ENCODE measurements around the gene SP110.

SP110 gene

DNA sequence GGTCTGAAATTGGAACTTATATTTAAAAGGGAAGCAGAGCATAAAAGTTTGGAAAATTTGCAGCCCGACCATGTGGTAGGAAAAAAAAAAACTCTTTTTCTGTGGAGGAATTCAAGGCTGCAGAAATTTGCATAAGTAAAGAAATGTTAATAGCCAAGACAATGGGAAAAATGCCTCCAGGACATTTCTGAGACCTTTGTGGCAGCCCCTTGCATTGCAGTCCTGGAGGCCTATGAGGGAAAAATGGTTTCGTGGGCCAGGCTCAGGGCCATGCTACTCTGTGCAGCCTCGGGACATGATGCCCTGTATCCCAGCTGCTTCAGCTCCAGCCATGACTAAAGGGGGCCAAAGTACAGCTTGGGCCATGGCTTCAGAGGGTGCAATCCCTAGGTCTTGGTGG lies 79.1 kb downstream of the SP110 start:
- Histone ChIP-seq H3K9ac (ENCODE audit: low read length) (no peak overlapping the region), H3K27me3 (replicated peaks; ENCODE audit: control insufficient read depth, insufficient read depth, low read length) (no peaks in the 10 kb centered on the region), H3K4me3 (ENCODE audit: low read length) (no peak overlapping the region), H3K9me3 (ENCODE audit: control insufficient read depth, low read length) (no peaks in the 10 kb centered on the region), H3K36me3 (ENCODE audit: control insufficient read depth, insufficient read depth, low read length, severe bottlenecking) (no peaks in the 10 kb centered on the region), H3K4me1 (ENCODE audit: control insufficient read depth, insufficient read depth, low read length) (peaks cover 7% of the 10 kb centered on the region)
- no peak for DNase-seq (ENCODE audit: low read depth)

DNA sequence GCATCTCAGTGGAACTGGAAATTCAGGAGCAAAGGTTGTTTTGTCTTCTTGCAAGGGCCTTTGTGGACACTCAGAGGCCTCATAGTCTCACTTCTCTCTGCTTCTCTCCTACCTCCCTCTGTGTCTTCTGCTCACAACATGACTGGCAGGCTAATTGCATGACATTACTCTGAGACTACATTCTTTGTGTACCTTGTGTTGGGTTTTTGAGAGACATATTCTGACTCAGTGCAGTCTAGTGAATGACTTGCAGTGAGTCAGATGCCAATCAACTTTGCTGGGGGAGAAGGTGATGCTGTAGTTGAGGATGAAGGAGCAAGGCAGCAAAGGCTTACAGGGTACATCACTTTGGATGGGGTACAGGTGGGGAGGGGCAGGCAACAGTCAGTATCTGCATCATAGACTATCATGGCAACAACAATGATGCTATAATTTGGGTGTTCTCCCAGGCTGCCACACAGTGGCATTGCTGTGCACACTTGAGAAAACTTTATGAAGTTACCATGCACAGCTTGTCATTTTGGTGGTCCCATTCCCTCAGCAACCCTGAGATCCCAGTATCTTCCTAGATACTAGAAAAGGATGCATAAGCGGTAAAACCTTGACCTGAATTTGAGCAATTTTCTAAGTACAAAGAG lies 81.8 kb downstream of the SP110 start:
- Histone ChIP-seq H3K27me3 (replicated peaks; ENCODE audit: control insufficient read depth, insufficient read depth, low read length) (no peaks in the 10 kb centered on the region), H3K36me3 (ENCODE audit: control insufficient read depth, insufficient read depth, low read length, severe bottlenecking) (no peaks in the 10 kb centered on the region), H3K4me3 (ENCODE audit: low read length) (no peak overlapping the region), H3K4me1 (ENCODE audit: control insufficient read depth, insufficient read depth, low read length) (peaks cover 11% of the 10 kb centered on the region), H3K9ac (ENCODE audit: low read length) (no peak overlapping the region), H3K9me3 (ENCODE audit: control insufficient read depth, low read length) (peaks cover 4% of the 10 kb centered on the region)
- no peak for DNase-seq (ENCODE audit: low read depth)

DNA sequence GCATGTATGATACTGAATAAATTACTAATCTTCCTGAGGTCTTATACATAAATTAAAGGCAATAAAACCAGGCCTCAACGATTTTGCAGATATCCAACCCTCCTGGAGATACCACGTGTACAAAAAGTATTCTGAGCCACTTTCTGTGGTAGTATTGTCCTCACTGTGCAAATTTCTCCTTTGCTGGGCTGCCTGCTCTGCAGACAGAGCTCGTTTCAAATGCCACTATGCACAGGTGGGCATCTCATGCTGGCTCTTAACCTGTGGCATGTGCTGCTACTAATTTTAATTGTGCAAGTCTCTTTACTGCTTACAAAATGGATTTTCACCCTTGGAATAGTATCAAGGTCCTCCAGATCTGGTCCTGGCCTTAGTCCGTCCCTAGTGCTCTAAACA lies 84.7 kb downstream of the SP110 start:
- Histone ChIP-seq H3K36me3 (ENCODE audit: control insufficient read depth, insufficient read depth, low read length, severe bottlenecking) (no peaks in the 10 kb centered on the region), H3K4me3 (ENCODE audit: low read length) (no peak overlapping the region), H3K4me1 (ENCODE audit: control insufficient read depth, insufficient read depth, low read length) (peaks cover 26% of the 10 kb centered on the region), H3K9me3 (ENCODE audit: control insufficient read depth, low read length) (peaks cover 4% of the 10 kb centered on the region), H3K9ac (ENCODE audit: low read length) (no peak overlapping the region), H3K27me3 (replicated peaks; ENCODE audit: control insufficient read depth, insufficient read depth, low read length) (no peaks in the 10 kb centered on the region)
- DNase-seq (ENCODE audit: low read depth), result no peak

DNA sequence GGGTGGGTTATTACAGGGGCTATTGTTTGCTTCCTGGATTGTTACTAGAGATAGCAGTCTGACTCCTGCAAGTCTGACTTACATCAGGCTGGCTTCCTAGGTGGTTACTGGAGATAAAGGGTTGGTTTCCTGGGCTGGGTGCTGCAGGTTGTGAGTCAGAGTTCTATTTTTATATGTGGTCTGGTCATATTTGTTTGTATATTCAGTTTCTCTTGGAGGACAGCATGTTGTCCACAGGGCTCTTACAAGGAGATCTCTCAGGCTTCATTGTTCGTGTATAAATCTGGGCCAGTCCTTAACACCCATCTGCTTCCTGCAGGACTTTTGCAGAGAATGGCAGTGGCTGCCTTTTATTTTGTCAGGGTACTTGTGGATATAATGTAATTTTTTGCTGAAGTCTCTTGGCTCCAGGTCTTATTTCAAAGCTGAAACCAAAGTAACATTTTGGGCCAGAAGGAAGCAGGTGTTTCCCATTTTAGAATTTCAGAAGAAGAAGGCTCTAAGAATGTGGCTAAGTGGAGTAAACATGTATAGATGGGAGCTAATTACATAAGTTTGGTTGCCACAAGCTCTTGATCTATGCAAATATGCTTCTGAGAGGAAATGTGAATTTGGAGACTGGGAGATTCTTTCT lies 85.2 kb downstream of the SP110 start:
- H3K36me3 ChIP-seq (ENCODE audit: control insufficient read depth, insufficient read depth, low read length, severe bottlenecking), result no peaks in the 10 kb centered on the region
- H3K4me3 ChIP-seq (ENCODE audit: low read length), result no peak overlapping the region
- peak; percentile 42 for DNase-seq (ENCODE audit: low read depth)
- no peak overlapping the region for H3K9ac ChIP-seq (ENCODE audit: low read length)
- peaks cover 4% of the 10 kb centered on the region for H3K9me3 ChIP-seq (ENCODE audit: control insufficient read depth, low read length)
- no peaks in the 10 kb centered on the region for H3K27me3 ChIP-seq (replicated peaks; ENCODE audit: control insufficient read depth, insufficient read depth, low read length)
- peaks cover 26% of the 10 kb centered on the region for H3K4me1 ChIP-seq (ENCODE audit: control insufficient read depth, insufficient read depth, low read length)

DNA sequence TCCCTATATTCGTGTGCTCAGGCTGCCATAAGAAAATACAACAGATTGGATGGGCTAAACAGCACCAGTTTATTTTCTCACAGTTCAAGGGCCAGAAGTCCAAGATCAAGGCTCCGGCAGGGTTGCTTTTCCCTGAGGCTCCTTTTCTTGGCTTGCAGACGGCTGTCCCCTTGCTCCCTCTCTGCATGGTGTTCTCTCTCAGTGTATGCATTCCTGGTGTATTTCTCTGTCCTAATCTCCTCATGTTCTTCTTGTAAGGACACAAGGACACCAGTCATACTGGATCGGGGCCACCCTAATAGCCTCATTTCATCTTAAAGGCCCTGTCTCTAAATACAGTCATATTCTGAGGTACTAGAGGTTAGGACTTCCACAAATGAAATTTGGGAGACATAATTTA lies 88.4 kb downstream of the SP110 start:
- no peak for DNase-seq (ENCODE audit: low read depth)
- H3K4me1 ChIP-seq (ENCODE audit: control insufficient read depth, insufficient read depth, low read length), result peaks cover 34% of the 10 kb centered on the region
- no peaks in the 10 kb centered on the region for H3K36me3 ChIP-seq (ENCODE audit: control insufficient read depth, insufficient read depth, low read length, severe bottlenecking)
- peak overlapping the region; percentile 8 for H3K9ac ChIP-seq (ENCODE audit: low read length)
- peak overlapping the region; percentile 14 for H3K4me3 ChIP-seq (ENCODE audit: low read length)
- H3K27me3 ChIP-seq (replicated peaks; ENCODE audit: control insufficient read depth, insufficient read depth, low read length), result no peaks in the 10 kb centered on the region
- peaks cover 4% of the 10 kb centered on the region for H3K9me3 ChIP-seq (ENCODE audit: control insufficient read depth, low read length)

GRCh38 chr2:230130668-230131364 lies 89.0 kb downstream of the SP110 start:
- H3K36me3 ChIP-seq (ENCODE audit: control insufficient read depth, insufficient read depth, low read length, severe bottlenecking), result no peaks in the 10 kb centered on the region
- H3K9me3 ChIP-seq (ENCODE audit: control insufficient read depth, low read length), result peaks cover 4% of the 10 kb centered on the region
- DNase-seq (ENCODE audit: low read depth), result no peak
- H3K27me3 ChIP-seq (replicated peaks; ENCODE audit: control insufficient read depth, insufficient read depth, low read length), result no peaks in the 10 kb centered on the region
- H3K4me3 ChIP-seq (ENCODE audit: low read length), result peak overlapping the region; percentile 14
- peaks cover 34% of the 10 kb centered on the region for H3K4me1 ChIP-seq (ENCODE audit: control insufficient read depth, insufficient read depth, low read length)
- H3K9ac ChIP-seq (ENCODE audit: low read length), result peak overlapping the region; percentile 8

DNA sequence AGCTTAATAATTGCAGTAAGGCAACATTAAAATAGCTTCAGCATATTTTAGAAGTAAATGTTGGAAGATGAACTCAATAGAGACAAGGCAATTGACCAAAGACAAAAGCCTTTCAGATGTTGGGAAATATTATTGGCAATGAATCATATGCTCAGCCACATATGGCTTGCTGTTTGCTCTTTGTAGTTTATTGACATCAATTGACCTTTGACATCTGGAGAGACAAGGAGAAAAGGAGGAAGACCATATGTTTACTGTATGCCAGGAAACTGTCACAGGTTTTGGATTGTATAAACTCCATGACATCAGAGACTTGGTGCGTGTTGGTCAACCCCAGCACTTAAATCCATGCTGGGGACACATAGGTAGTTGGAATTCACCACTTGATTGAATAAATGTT lies 90.4 kb downstream of the SP110 start:
- H3K4me3 ChIP-seq (ENCODE audit: low read length), result peak overlapping the region; percentile 63
- H3K36me3 ChIP-seq (ENCODE audit: control insufficient read depth, insufficient read depth, low read length, severe bottlenecking), result no peaks in the 10 kb centered on the region
- H3K9ac ChIP-seq (ENCODE audit: low read length), result peak overlapping the region; percentile 59

DNA sequence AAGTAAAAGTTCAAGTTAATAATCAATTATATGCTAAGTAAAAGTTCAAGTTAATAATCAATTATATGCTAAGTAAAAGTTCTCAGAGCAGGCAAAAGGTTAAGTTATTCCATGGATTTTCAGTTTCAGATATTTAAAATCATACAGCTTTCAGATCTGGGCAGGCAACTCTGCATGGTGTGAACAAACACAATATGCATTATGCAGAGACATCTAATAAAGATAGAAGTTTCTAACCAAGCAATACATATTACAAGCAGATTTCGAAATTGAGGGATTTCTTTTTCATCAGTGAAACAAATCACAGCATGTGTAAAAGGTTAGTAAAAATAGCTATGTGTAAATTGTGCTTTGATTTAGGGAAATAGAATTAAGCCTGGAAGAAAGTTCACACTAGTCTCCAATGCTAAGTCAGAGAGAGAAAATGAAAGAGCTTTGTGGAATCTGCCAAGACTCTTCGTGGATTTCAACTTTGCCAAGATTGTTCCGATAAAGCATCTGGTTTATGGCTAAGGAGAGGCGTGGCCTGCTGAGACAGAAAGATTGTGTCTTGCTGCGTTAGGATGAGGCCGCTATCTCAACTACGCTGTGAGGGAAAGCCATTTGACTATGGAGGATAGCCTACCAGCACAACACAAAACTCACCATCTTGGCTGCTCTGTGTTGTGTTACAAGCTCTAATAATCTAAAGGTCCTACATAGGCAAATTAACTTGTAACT lies 91.0 kb downstream of the SP110 start:
- Histone ChIP-seq H3K27me3 (replicated peaks; ENCODE audit: control insufficient read depth, insufficient read depth, low read length) (no peaks in the 10 kb centered on the region), H3K9me3 (ENCODE audit: control insufficient read depth, low read length) (peaks cover 3% of the 10 kb centered on the region), H3K4me1 (ENCODE audit: control insufficient read depth, insufficient read depth, low read length) (peaks cover 29% of the 10 kb centered on the region), H3K9ac (ENCODE audit: low read length) (peak overlapping the region; percentile 59), H3K4me3 (ENCODE audit: low read length) (peak overlapping the region; percentile 63), H3K36me3 (ENCODE audit: control insufficient read depth, insufficient read depth, low read length, severe bottlenecking) (no peaks in the 10 kb centered on the region)
- peak; percentile 15 for DNase-seq (ENCODE audit: low read depth)

More for the DNA sequence above, 90.4 kb downstream of the SP110 start:
- peaks cover 29% of the 10 kb centered on the region for H3K4me1 ChIP-seq (ENCODE audit: control insufficient read depth, insufficient read depth, low read length)
- H3K9me3 ChIP-seq (ENCODE audit: control insufficient read depth, low read length), result peaks cover 4% of the 10 kb centered on the region
- no peaks in the 10 kb centered on the region for H3K27me3 ChIP-seq (replicated peaks; ENCODE audit: control insufficient read depth, insufficient read depth, low read length)
- DNase-seq (ENCODE audit: low read depth), result no peak

DNA sequence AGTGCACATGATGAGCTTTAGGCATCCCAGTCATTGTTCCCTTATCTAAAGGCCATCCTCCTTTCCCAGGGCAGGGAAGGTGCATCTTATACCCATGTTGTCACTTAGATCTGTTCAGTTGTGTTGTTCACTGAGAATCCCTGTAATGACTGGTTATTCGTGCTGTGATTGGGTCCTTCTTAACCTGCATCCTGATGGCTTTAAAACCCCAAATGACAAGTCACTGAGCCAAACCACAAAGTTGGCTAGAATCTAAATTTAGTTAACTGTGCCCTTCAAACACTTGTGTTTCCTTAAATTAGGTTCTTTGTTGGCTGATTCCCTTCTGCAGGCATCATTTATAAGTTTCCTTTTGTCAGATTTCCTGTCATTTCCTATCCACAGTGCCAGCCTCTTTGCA lies 92.6 kb downstream of the SP110 start:
- no peaks in the 10 kb centered on the region for H3K9me3 ChIP-seq (ENCODE audit: control insufficient read depth, low read length)
- H3K36me3 ChIP-seq (ENCODE audit: control insufficient read depth, insufficient read depth, low read length, severe bottlenecking), result no peaks in the 10 kb centered on the region
- H3K27me3 ChIP-seq (replicated peaks; ENCODE audit: control insufficient read depth, insufficient read depth, low read length), result no peaks in the 10 kb centered on the region
- H3K9ac ChIP-seq (ENCODE audit: low read length), result no peak overlapping the region
- peaks cover 29% of the 10 kb centered on the region for H3K4me1 ChIP-seq (ENCODE audit: control insufficient read depth, insufficient read depth, low read length)
- no peak overlapping the region for H3K4me3 ChIP-seq (ENCODE audit: low read length)
- no peak for DNase-seq (ENCODE audit: low read depth)

DNA sequence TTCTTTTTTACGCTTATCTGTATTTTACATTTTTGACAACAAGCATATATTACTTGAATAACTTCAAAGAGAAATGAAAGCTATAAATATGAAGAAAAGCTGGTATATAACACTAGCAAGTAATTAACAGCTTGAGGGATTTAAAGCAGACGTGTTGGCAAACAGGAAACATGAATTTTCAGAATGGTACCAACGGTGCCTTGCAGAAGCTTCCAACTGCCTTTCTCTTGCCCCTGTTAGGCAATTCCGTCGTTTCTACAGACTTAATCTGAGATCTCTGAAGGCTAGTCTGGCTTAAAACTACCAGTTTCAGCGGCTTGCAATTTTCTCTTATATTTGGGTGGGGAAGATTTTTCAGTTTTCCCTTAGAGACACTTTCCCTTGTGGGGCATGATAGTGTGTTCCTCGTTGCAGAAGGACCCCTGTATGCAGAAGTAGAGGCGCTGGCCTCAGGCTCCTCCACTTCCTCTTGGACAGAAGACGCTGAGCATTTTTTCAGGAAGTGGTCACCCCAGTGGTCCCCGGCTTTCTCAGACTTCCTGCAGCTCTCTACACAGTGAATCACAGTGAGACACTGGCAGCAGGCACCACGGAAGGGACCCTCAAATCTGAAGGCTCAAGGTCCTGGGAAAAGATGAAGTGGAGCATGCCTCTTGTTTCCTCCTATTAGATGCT lies 94.9 kb downstream of the SP110 start:
- Histone ChIP-seq H3K9ac (ENCODE audit: low read length) (no peak overlapping the region), H3K4me3 (ENCODE audit: low read length) (no peak overlapping the region), H3K36me3 (ENCODE audit: control insufficient read depth, insufficient read depth, low read length, severe bottlenecking) (no peaks in the 10 kb centered on the region), H3K4me1 (ENCODE audit: control insufficient read depth, insufficient read depth, low read length) (peaks cover 14% of the 10 kb centered on the region), H3K9me3 (ENCODE audit: control insufficient read depth, low read length) (no peaks in the 10 kb centered on the region), H3K27me3 (replicated peaks; ENCODE audit: control insufficient read depth, insufficient read depth, low read length) (no peaks in the 10 kb centered on the region)
- no peak for DNase-seq (ENCODE audit: low read depth)

- Histone ChIP-seq H3K4me3 (ENCODE audit: low read length) (no peak overlapping the region), H3K9me3 (ENCODE audit: control insufficient read depth, low read length) (no peaks in the 10 kb centered on the region), H3K27me3 (replicated peaks; ENCODE audit: control insufficient read depth, insufficient read depth, low read length) (no peaks in the 10 kb centered on the region), H3K9ac (ENCODE audit: low read length) (no peak overlapping the region), H3K36me3 (ENCODE audit: control insufficient read depth, insufficient read depth, low read length, severe bottlenecking) (no peaks in the 10 kb centered on the region), H3K4me1 (ENCODE audit: control insufficient read depth, insufficient read depth, low read length) (peaks cover 10% of the 10 kb centered on the region)
- DNase-seq (ENCODE audit: low read depth), result no peak
Observed at GRCh38 chr2:230124235-230124634, 95.5 kb downstream of the SP110 start.
